H1 (cell line): ENCODE measurements around the gene RAB25. TPM values are rescaled to one million over a fixed set of nuclear protein-coding genes. Genes with fewer than 3 reads are reported as not detected.

ENCODE experiments used
- CHD7 ChIP-seq: fragments of 300-600 bp; sonication (generic); IDR thresholded peaks from 2 replicates; pipeline ENCODE4 v1.7.1; 2012; ENCODE audit warnings: low read length, moderate library complexity, mild to moderate bottlenecking, inconsistent platforms; ENCODE audit not compliant: insufficient replicate concordance
- CTBP2 ChIP-seq: IDR thresholded peaks from 2 replicates; pipeline ENCODE4 v1.7.0; 2011; ENCODE audit warnings: borderline replicate concordance, mild to moderate bottlenecking, moderate library complexity, mixed read lengths, low read length; ENCODE audit not compliant: insufficient read depth, insufficient read length
- EGR1 ChIP-seq: IDR thresholded peaks from 2 replicates; pipeline ENCODE4 v1.6.1; 2011; ENCODE audit warnings: low read depth, low read length, borderline replicate concordance
- GABPA ChIP-seq: IDR thresholded peaks from 2 replicates; pipeline ENCODE4 v1.6.1; 2011; ENCODE audit warnings: mild to moderate bottlenecking, low read length, moderate library complexity, borderline replicate concordance; ENCODE audit not compliant: insufficient read depth
- GTF2F1 ChIP-seq: IDR thresholded peaks from 2 replicates; pipeline ENCODE4 v1.6.1; 2012; ENCODE audit warnings: low read depth, low read length, improper control_type of control experiment, borderline replicate concordance
- KDM5A ChIP-seq: fragments of 200-600 bp; IDR thresholded peaks from 2 replicates; pipeline ENCODE4 v1.7.1; 2012; ENCODE audit warnings: mild to moderate bottlenecking, low read length, inconsistent platforms, mixed read lengths
- NANOG ChIP-seq: IDR thresholded peaks from 2 replicates; pipeline ENCODE4 v1.6.1; 2011; ENCODE audit warnings: low read length, low read depth, mild to moderate bottlenecking, inconsistent platforms; ENCODE audit not compliant: insufficient read depth, poor library complexity, severe bottlenecking
- SIX5 ChIP-seq: IDR thresholded peaks from 2 replicates; pipeline ENCODE4 v1.6.1; 2011; ENCODE audit warnings: mild to moderate bottlenecking, low read depth, low read length
- SUZ12 ChIP-seq: fragments of 200-600 bp; sonication (generic); IDR thresholded peaks from 2 replicates; pipeline ENCODE4 v1.6.1; 2012; ENCODE audit warnings: mild to moderate bottlenecking, inconsistent platforms, low read length, moderate library complexity, mixed read lengths
- ZNF274 ChIP-seq: IDR thresholded peaks from 2 replicates; pipeline ENCODE4 v1.7.0; 2012; ENCODE audit warnings: low read length, borderline replicate concordance; ENCODE audit errors: extremely low read depth
- polyA plus RNA-seq, 7 experiments: library from polyadenylated mRNA; depleted of rRNA in 3 of 7; stranded (reverse) in 5 of 7; unstranded in 2 of 7; fragments of >200 nt in 5 of 7; fragments of 200-250 nt in 2 of 7; gene quantifications; 1 replicate in 5 of 7; 2 replicates in 1 of 7; 4 replicates in 1 of 7; pipeline versions ENCODE4 v1.2.1 to v1.2.3, GENCODE V29; 2011 to 2013; ENCODE audit warnings: missing spikeins in 2 of 7, mixed read lengths in 2 of 7
- total RNA-seq: library from RNA; stranded (reverse); fragmentation: NEBNext Ultra II Directional; extraction: Animal tissue kit (Norgen Biotek cat#: 25700); gene quantifications from 2 replicates; pipeline ENCODE4 v1.2.1, GENCODE V29; 2021

The RAB25 gene
- total and polyA plus RNA-seq, 2 of the 8 experiments (the other 6 are each of a cell fraction or from before 2014, with no cell fraction given), result 34.8 to 98.2 TPM

DNA sequence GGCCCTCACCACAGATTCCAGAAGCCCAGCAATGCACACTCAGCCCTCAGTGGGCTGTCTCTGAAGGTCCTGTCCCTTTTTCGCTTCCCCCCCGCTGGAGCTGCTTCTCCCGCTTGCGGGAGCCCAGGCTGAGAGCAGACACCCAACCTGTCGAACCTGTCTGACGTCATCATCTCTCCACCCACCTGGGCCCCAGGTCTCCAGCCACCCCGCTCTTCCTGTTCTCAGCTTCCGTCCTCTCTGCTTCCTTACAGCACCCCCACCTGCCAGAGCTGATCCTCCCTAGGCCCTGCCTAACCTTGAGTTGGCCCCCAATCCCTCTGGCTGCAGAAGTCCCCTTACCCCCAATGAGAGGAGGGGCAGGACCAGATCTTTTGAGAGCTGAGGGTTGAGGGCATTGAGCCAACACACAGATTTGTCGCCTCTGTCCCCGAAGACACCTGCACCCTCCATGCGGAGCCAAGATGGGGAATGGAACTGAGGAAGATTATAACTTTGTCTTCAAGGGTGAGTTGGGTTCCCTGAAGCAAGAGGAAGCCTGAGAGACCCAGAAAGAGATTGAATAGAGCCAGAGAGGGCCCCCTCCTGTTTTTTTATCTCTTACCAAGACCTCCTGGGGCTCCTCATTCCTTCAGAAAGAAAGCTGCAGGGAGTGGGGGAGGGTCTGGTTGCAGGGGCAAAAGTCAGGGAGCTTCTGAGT, at the start of gene RAB25 (continued):
- peak; percentile 18; the same call in 1 of the 2 replicates for TF ChIP-seq GABPA
- TF ChIP-seq KDM5A, result no peak
- no peak for TF ChIP-seq GTF2F1
- no peak for TF ChIP-seq SIX5
- TF ChIP-seq CHD7, result no peak
- no peak for TF ChIP-seq ZNF274
- peak; percentile 73 for TF ChIP-seq NANOG
- TF ChIP-seq EGR1, result no peak; the same call in 1 of the 2 replicates
- no peak for TF ChIP-seq CTBP2
- no peak for TF ChIP-seq SUZ12
